Small intestine (tissue), 7 donors: ENCODE data around the gene MOSPD3. TPM values are rescaled to one million over a fixed set of nuclear protein-coding genes. Genes with fewer than 3 reads are reported as not detected.

Source experiments
- DNase-seq, 2 donors: peaks; one replicate each; pipeline versions ENCODE4 v3.0.0 to v3.0.0-alpha.2; 2013
- FAIRE-seq: peaks from 2 replicates; lab custom pipeline; 2012; peaks lifted over from hg19 to GRCh38; lab: Jason Lieb, UNC
- H3K27ac ChIP-seq, 3 donors: one replicate each; pipeline ENCODE4 v1.5.1; 2013; ENCODE audit warnings: low read length in 2 of 3, mild to moderate bottlenecking in 2 of 3, control low read depth in 1 of 3, inconsistent platforms in 1 of 3, low read depth in 1 of 3, moderate library complexity in 1 of 3
- H3K27me3 ChIP-seq, 3 donors: one replicate each; pipeline ENCODE4 v1.6.1; 2013; ENCODE audit warnings: low read length in 3 of 3, inconsistent platforms in 1 of 3; ENCODE audit not compliant: control insufficient read depth in 3 of 3, insufficient read depth in 3 of 3
- H3K36me3 ChIP-seq, 3 donors: one replicate each; pipeline ENCODE4 v1.6.1; 2013; ENCODE audit warnings: low read length in 3 of 3, inconsistent platforms in 1 of 3, low read depth in 1 of 3, mild to moderate bottlenecking in 1 of 3, moderate library complexity in 1 of 3; ENCODE audit not compliant: control insufficient read depth in 3 of 3, insufficient read depth in 2 of 3
- H3K4me1 ChIP-seq, 3 donors: one replicate each; pipeline ENCODE4 v1.6.1; 2013; ENCODE audit warnings: low read length in 2 of 3, inconsistent platforms in 1 of 3, low read depth in 1 of 3, mild to moderate bottlenecking in 1 of 3, moderate library complexity in 1 of 3; ENCODE audit not compliant: control insufficient read depth in 3 of 3, insufficient read depth in 2 of 3
- H3K4me3 ChIP-seq, 3 donors: one replicate each; pipeline ENCODE4 v1.5.1; 2013; ENCODE audit warnings: low read length in 3 of 3, control low read depth in 1 of 3, inconsistent platforms in 1 of 3, low read depth in 1 of 3, mild to moderate bottlenecking in 1 of 3, moderate library complexity in 1 of 3
- H3K9me3 ChIP-seq, 2 donors: one replicate each; pipeline ENCODE4 v1.6.1; 2013; ENCODE audit warnings: low read depth in 1 of 2, low read length in 1 of 2; ENCODE audit not compliant: control insufficient read depth in 2 of 2, insufficient read depth in 1 of 2
- WGBS, 3 donors: extraction: QIAGEN DNeasy Blood & Tissue Kit; methylation state at CpG; one replicate each; pipeline ENCODE4 v1.1.7; 2013; 5-methylcytosine and 5-hydroxymethylcytosine counted together
- polyA plus RNA-seq, 4 donors: library from polyadenylated mRNA; stranded (reverse) in 3 of 4; unstranded in 1 of 4; fragments of 200-250 nt in 3 of 4; fragments of 120-200 nt in 1 of 4; gene quantifications; one replicate each; pipeline versions ENCODE4 v1.2.1 to v1.2.3, GENCODE V29; 2013
- donor health status: healthy with polysubstance abuse.
- donor health status: control.
- donor health status: control.
- donor health status: Bipolar disorder and iron deficiency.
- donor health status: healthy.

The MOSPD3 gene
- polyA plus RNA-seq, 4 donors = 8.4 to 14.9 (median 10.6) TPM

DNA sequence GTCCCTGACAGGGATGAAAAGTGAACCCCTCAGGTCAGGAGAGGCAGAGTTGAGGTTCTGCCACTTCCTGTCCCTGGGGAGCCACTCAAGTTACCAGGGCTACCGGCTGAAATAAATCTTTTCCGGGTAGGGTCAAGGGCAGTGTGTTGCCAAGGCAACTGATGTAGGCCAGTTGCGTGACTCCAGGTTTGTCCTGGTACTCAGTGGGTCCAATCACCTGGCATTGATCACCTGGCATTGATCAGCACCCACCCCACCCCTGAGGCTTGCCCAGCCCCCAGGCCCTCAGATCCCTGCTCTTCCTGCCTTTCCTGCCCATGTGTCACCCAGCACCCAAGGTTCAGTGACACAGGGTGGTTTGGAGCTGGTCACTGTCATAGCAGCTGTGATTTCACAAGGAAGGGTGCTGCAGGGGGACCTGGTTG, 44.6 kb upstream of the MOSPD3 start:
- 28 to 43% (median 37%) methylated on average over 3 of the region's 3 CpGs for WGBS, 3 donors
- Histone ChIP-seq H3K27me3 (no peaks in the 10 kb centered on the region), H3K27ac (peak overlapping the region in 1 of 3 donors; percentile 12), H3K4me3 (no peak overlapping the region), H3K36me3 (peaks cover 0 to 52% (median 4%) of the 10 kb centered on the region in 3 donors), H3K9me3 (no peaks in the 10 kb centered on the region), H3K4me1 (peaks cover 3 to 36% (median 14%) of the 10 kb centered on the region in 3 donors)
- no peak for DNase-seq
- no peak for FAIRE-seq

- 46 to 68% (median 56%) methylated on average over 9 to 11 of the region's 11 CpGs for WGBS, 3 donors
- H3K27ac ChIP-seq = no peak overlapping the region
- H3K36me3 ChIP-seq = peaks cover 0 to 52% (median 0%) of the 10 kb centered on the region in 3 donors
- FAIRE-seq (no peak), DNase-seq (peak; percentile 55 to 81)
- no peak overlapping the region for H3K4me3 ChIP-seq
- no peaks in the 10 kb centered on the region for H3K9me3 ChIP-seq
- H3K27me3 ChIP-seq = no peaks in the 10 kb centered on the region
- H3K4me1 ChIP-seq = peaks cover 3 to 36% (median 14%) of the 10 kb centered on the region in 3 donors
Measured at GRCh38 chr7:100568176-100568895, 44.0 kb upstream of the MOSPD3 start.

DNA sequence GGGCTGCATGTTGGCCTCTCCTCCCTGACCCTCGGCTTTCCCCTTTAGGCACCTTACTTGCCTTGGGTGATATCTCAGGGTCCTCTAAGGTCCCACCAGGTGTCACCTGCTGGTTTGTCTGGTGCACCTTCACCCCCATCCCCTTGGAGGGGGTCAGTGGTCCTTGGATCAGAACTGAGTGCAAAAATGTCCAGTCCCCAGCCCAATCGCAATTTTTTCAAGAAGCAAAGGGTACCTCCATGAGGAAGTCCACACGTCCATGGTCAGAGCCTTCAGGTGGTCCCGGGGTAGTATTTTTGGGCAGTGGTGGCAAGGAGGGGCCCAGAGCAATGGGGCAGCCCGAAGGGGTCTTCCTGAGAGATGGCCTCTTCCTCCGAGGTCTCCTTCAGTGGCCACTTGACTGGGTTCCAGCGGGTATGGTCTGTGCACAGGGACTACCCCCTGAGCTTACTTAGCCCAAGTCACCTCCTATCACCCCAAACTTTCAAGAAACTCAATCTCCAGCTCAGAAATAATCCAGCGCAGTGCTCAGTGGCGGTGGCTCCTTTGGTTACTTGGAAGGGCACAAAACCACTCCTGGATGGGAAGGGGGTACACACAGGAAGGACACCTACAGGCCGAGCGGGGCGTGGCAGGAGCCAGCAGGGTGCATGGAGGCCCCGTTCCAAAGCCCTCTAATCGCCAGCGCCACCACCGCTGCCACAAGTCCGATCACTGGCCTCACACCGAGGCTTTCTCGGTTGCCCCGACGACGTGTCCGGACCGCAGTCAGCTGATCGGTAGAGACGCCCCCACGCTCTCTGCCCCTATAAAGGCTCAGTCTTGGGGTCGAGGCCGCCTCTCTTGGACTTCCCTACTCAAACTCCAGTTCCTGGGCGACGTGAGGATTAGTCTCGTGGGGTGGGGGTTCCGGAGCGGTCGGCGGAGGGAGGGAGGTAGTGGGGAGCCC, 43.2 kb upstream of the MOSPD3 start:
- DNase-seq = peak; percentile 50 to 74
- H3K36me3 ChIP-seq = peaks cover 0 to 49% (median 0%) of the 10 kb centered on the region in 3 donors
- H3K4me1 ChIP-seq = peaks cover 3 to 36% (median 14%) of the 10 kb centered on the region in 3 donors
- no peak for FAIRE-seq
- WGBS, 3 donors = 20 to 23% (median 22%) methylated on average over 36 of the region's 36 CpGs
- H3K27me3 ChIP-seq = no peaks in the 10 kb centered on the region
- H3K9me3 ChIP-seq = no peaks in the 10 kb centered on the region
- peak overlapping the region in 2 of 3 donors; percentile 12 to 33 for H3K4me3 ChIP-seq
- peak overlapping the region in 1 of 3 donors; percentile 26 for H3K27ac ChIP-seq

DNA sequence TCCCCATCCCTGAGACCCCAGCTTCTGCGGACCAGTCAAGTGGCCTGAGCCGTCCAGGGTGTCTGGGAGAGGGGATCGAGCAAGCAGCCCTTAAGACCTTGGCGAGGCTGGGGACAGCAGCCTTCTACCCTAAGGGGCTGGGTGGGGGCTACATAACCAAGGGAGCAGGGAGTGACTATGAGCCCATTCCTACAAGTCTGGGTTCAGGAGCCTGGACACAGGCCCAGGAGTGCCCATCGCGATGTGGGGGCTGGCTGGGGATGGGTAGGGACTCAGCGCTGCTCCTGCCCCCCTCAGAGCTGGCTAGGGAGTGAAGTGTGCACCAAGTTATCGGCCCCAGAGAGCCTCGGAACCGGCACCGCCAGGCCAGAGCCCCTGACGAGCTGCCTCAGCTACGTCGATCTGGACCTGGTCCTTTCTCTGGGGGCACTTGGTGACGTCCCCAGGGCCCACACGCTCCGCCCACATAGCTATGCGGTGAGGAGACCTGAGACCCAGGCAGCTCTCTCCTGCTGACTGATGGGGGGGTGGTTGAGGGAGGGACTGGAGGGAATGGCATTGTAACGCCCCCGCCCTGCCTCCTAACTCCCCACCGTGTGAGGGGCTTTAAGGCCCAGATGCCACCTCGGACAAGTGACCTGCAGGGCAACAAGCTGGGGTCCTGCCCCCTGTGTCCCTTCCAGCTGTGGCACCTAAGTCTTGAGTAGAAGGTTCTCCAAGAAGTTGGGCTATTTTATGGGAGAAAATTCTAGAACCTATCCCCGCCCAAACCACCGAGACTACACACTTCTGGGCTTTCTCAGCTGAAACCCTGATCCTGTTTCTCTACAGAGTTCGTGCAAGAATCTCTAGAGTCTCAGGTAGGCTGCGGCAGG, 41.1 kb upstream of the MOSPD3 start:
- H3K36me3 ChIP-seq = peaks cover 11 to 50% (median 14%) of the 10 kb centered on the region in 3 donors
- WGBS, 3 donors = 61 to 73% (median 72%) methylated on average over 26 of the region's 26 CpGs
- H3K27me3 ChIP-seq = no peaks in the 10 kb centered on the region
- no peak for FAIRE-seq
- H3K27ac ChIP-seq = no peak overlapping the region
- H3K9me3 ChIP-seq = no peaks in the 10 kb centered on the region
- peaks cover 3 to 36% (median 14%) of the 10 kb centered on the region in 3 donors for H3K4me1 ChIP-seq
- DNase-seq = peak in 1 of 2 donors; percentile 32
- no peak overlapping the region for H3K4me3 ChIP-seq

DNA sequence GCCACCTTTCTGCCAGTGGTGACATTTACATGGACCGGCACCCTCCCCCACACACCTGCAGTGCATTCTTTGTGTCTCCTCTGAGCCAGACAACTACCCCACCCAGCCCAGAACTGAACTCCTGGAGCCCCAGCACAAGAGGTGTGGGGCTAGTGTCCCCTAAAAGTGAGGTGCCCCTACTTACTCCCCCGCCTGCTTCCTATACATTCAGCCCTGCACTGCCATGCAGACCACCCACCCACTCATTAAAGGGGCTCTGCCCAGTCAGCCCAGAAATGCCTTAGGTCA, 40.6 kb upstream of the MOSPD3 start:
- peaks cover 3 to 36% (median 14%) of the 10 kb centered on the region in 3 donors for H3K4me1 ChIP-seq
- 81 to 91% (median 87%) methylated on average over 2 of the region's 2 CpGs for WGBS, 3 donors
- no peak overlapping the region for H3K4me3 ChIP-seq
- DNase-seq (no peak), FAIRE-seq (no peak)
- no peaks in the 10 kb centered on the region for H3K9me3 ChIP-seq
- no peak overlapping the region for H3K27ac ChIP-seq
- H3K36me3 ChIP-seq = peaks cover 13 to 54% (median 16%) of the 10 kb centered on the region in 3 donors
- H3K27me3 ChIP-seq = no peaks in the 10 kb centered on the region

GRCh38 chr7:100572281-100572948, 39.9 kb upstream of the MOSPD3 start:
- 85 to 89% (median 86%) methylated on average over 14 to 20 of the region's 20 CpGs for WGBS, 3 donors
- Histone ChIP-seq H3K27me3 (no peaks in the 10 kb centered on the region), H3K27ac (no peak overlapping the region), H3K36me3 (peaks cover 15 to 55% (median 22%) of the 10 kb centered on the region in 3 donors), H3K9me3 (no peaks in the 10 kb centered on the region), H3K4me3 (no peak overlapping the region), H3K4me1 (peaks cover 3 to 36% (median 14%) of the 10 kb centered on the region in 3 donors)
- no peak for DNase-seq
- no peak for FAIRE-seq

DNA sequence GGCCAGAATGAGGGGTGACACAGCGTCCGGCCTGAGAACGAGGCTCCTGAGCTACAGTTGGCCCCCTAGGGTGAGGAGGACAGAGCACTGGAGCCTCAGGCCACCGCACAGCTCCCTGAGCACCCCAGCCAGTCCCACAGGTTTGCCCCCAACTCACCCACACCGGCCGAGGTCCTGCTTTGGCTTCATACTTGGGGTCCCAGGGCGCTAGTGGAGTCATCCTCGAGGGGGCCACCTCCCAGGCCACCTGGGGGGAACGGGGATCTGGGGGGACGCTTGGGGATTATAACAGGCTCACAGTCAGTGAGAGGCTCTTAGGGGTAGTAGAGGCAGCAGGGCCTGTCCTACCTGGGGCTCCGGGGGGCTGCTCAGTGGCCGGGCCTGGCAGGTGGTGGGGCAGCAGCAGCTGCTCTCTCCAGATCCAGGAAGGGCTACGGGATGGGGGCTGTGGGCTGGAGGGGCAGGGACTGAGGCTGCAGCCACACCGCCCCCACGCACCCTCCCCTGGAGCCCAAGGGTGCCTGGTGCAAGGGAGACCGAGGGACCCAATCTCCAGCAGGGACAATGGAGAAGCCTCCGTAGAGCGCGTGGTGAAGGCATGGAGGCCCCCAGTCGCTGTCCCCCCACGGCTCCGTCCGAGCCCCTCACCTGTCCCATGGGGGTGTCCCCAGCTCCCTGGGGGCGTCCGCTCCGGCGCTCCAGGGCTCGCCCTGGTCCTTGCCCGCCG, 39.2 kb upstream of the MOSPD3 start:
- DNase-seq = no peak
- FAIRE-seq = no peak
- no peak overlapping the region for H3K4me3 ChIP-seq
- no peaks in the 10 kb centered on the region for H3K27me3 ChIP-seq
- H3K27ac ChIP-seq = no peak overlapping the region
- peaks cover 3 to 30% (median 9%) of the 10 kb centered on the region in 3 donors for H3K4me1 ChIP-seq
- H3K36me3 ChIP-seq = peaks cover 16 to 58% (median 26%) of the 10 kb centered on the region in 3 donors
- WGBS, 3 donors = 89 to 93% (median 93%) methylated on average over 27 to 30 of the region's 30 CpGs
- no peaks in the 10 kb centered on the region for H3K9me3 ChIP-seq
